Ascending aorta (tissue), 2 donors: Measurements from ENCODE around the gene ACSF3. TPM values are rescaled to one million over a fixed set of nuclear protein-coding genes. Genes with fewer than 3 reads are reported as not detected.

Source experiments
- DNase-seq, 2 donors: peaks; one replicate each; pipeline ENCODE4 v3.0.0-alpha.2; 2019; ENCODE audit warnings: low spot score in 2 of 2
- H3K27ac ChIP-seq, 2 donors: fragments of 200-600 bp; sonication (generic); one replicate each; pipeline ENCODE4 v1.5.1; 2016 to 2017; ENCODE audit warnings: mild to moderate bottlenecking in 1 of 2
- H3K27me3 ChIP-seq: fragments of 200-600 bp; sonication (generic); one replicate; pipeline ENCODE4 v1.5.1; 2017
- H3K36me3 ChIP-seq, 2 donors: fragments of 200-600 bp; sonication (generic); one replicate each; pipeline ENCODE4 v1.5.1; 2016
- H3K4me1 ChIP-seq, 2 donors: fragments of 200-600 bp; sonication (generic); one replicate each; pipeline ENCODE4 v1.5.1; 2016 to 2017; ENCODE audit warnings: mild to moderate bottlenecking in 1 of 2
- H3K4me3 ChIP-seq, 2 donors: fragments of 200-600 bp; sonication (generic); one replicate each; pipeline ENCODE4 v1.5.1; 2016 to 2017; ENCODE audit warnings: mild to moderate bottlenecking in 1 of 2
- H3K9me3 ChIP-seq, 2 donors: fragments of 200-600 bp; sonication (generic); one replicate each; pipeline ENCODE4 v1.5.1; 2016
- CTCF ChIP-seq, 3 experiments: fragments of 200-600 bp in 2 of 3; fragments of 450-650 bp in 1 of 3; sonication (generic) in 2 of 3; IDR thresholded peaks; one replicate each; pipeline ENCODE4 v1.5.1; 2016 to 2019; ENCODE audit warnings: antibody characterized with exemption in 3 of 3, mild to moderate bottlenecking in 1 of 3, moderate library complexity in 1 of 3
- intact Hi-C: fragments of 100-400 bp; cut with DNase I; formaldehyde crosslinking; loops from one replicate; pipeline ENCODE4 v1.15.1; 2023
- total RNA-seq: library from RNA; depleted of rRNA; stranded (reverse); fragments of >200 nt; gene quantifications from one replicate; pipeline ENCODE4 v1.1.0, GENCODE V29; 2016

ACSF3 gene
- total RNA-seq, 1 donor from 2014 or later: 5.2 TPM

GRCh38 chr16:89047331-89048089, 46.1 kb upstream of the ACSF3 start:
- DNase-seq: no peak
- intact Hi-C loops: no loop called here
- H3K4me1 ChIP-seq: no peaks in the 10 kb centered on the region
- TF ChIP-seq CTCF (IDR thresholded peaks at IDR 0.05): no peak
- H3K27me3 ChIP-seq: no peaks in the 10 kb centered on the region
- H3K9me3 ChIP-seq: no peaks in the 10 kb centered on the region
- H3K36me3 ChIP-seq: no peaks in the 10 kb centered on the region
- H3K27ac ChIP-seq: no peak overlapping the region
- H3K4me3 ChIP-seq: no peak overlapping the region

- H3K36me3 ChIP-seq: no peaks in the 10 kb centered on the region
- no peaks in the 10 kb centered on the region for H3K4me1 ChIP-seq
- H3K27ac ChIP-seq: no peak overlapping the region
- no peak for DNase-seq
- H3K27me3 ChIP-seq: no peaks in the 10 kb centered on the region
- no peak for TF ChIP-seq CTCF (IDR thresholded peaks at IDR 0.05)
- H3K4me3 ChIP-seq: no peak overlapping the region
- no peaks in the 10 kb centered on the region for H3K9me3 ChIP-seq
- intact Hi-C loops: no loop called here
These were observed 45.4 kb upstream of the ACSF3 start for GRCh38 chr16:89048090-89048725.

GRCh38 chr16:89048871-89049422, 44.7 kb upstream of the ACSF3 start:
- H3K9me3 ChIP-seq: no peaks in the 10 kb centered on the region
- DNase-seq: no peak
- H3K27me3 ChIP-seq: no peaks in the 10 kb centered on the region
- intact Hi-C loops: no loop called here
- H3K36me3 ChIP-seq: no peaks in the 10 kb centered on the region
- no peak overlapping the region for H3K4me3 ChIP-seq
- no peak overlapping the region for H3K27ac ChIP-seq
- no peaks in the 10 kb centered on the region for H3K4me1 ChIP-seq
- no peak for TF ChIP-seq CTCF (IDR thresholded peaks at IDR 0.05)

- no peaks in the 10 kb centered on the region for H3K36me3 ChIP-seq
- no peaks in the 10 kb centered on the region for H3K27me3 ChIP-seq
- TF ChIP-seq CTCF (IDR thresholded peaks at IDR 0.05): no peak
- intact Hi-C loops: no loop called here
- H3K27ac ChIP-seq: no peak overlapping the region
- DNase-seq: no peak
- no peaks in the 10 kb centered on the region for H3K9me3 ChIP-seq
- no peak overlapping the region for H3K4me3 ChIP-seq
- H3K4me1 ChIP-seq: no peaks in the 10 kb centered on the region
These were observed 44.1 kb upstream of the ACSF3 start for GRCh38 chr16:89049484-89050118.

- intact Hi-C loops: no loop called here
- H3K4me3 ChIP-seq: no peak overlapping the region
- no peaks in the 10 kb centered on the region for H3K36me3 ChIP-seq
- H3K27ac ChIP-seq: no peak overlapping the region
- H3K9me3 ChIP-seq: no peaks in the 10 kb centered on the region
- no peak for DNase-seq
- no peaks in the 10 kb centered on the region for H3K4me1 ChIP-seq
- TF ChIP-seq CTCF (IDR thresholded peaks at IDR 0.05): no peak
- no peaks in the 10 kb centered on the region for H3K27me3 ChIP-seq
These were observed 43.4 kb upstream of the ACSF3 start for GRCh38 chr16:89050119-89050867.
